Stimulated activated CD4-positive, alpha-beta T cell treated with anti-CD3 and anti-CD28 coated beads, Interleukin-2, amount 100 ng/mL, for 4 hours (primary cell): ENCODE results near the gene VPS54.
"Not testable (repeated sequence)": the region's sequence is repeated elsewhere in the genome, so short reads cannot be mapped to it uniquely, and the experiment has no call there.

ENCODE experiments used
- DNase-seq: peaks from one replicate; pipeline ENCODE4 v3.0.0-alpha.2; 2020; ENCODE audit warnings: low read depth

VPS54 gene

GRCh38 chr2:63992061-63992685 lies 27.1 kb downstream of the VPS54 start:
- no peak for DNase-seq

- not testable (repeated sequence) for DNase-seq
Measured at GRCh38 chr2:63991173-63991999, 27.8 kb downstream of the VPS54 start.

- no peak for DNase-seq
Measured at GRCh38 chr2:63990072-63990471, 29.2 kb downstream of the VPS54 start.

GRCh38 chr2:63988842-63989436 lies 30.3 kb downstream of the VPS54 start:
- not testable (repeated sequence) for DNase-seq

- DNase-seq: no peak
Measured at GRCh38 chr2:63984606-63985359, 34.4 kb downstream of the VPS54 start.

GRCh38 chr2:63983986-63984605 lies 35.1 kb downstream of the VPS54 start:
- no peak for DNase-seq

GRCh38 chr2:63982335-63982734 lies 36.9 kb downstream of the VPS54 start:
- DNase-seq: no peak

GRCh38 chr2:63981702-63982103 lies 37.5 kb downstream of the VPS54 start:
- no peak for DNase-seq

GRCh38 chr2:63980794-63981193 lies 38.4 kb downstream of the VPS54 start:
- DNase-seq: no peak

GRCh38 chr2:63977904-63978303 lies 41.3 kb downstream of the VPS54 start:
- peak; percentile 1 for DNase-seq

GRCh38 chr2:63976125-63976510 lies 43.1 kb downstream of the VPS54 start:
- no peak for DNase-seq

GRCh38 chr2:63975437-63976124 lies 43.6 kb downstream of the VPS54 start:
- no peak for DNase-seq

GRCh38 chr2:63975036-63975435 lies 44.2 kb downstream of the VPS54 start:
- DNase-seq: not testable (repeated sequence)

GRCh38 chr2:63962186-63962585 lies 57.0 kb downstream of the VPS54 start:
- no peak for DNase-seq

GRCh38 chr2:63950414-63950813 lies 68.8 kb downstream of the VPS54 start:
- DNase-seq: no peak

- no peak for DNase-seq
Measured at GRCh38 chr2:63942788-63943187, 76.4 kb downstream of the VPS54 start.

GRCh38 chr2:63932104-63932503 lies 87.1 kb downstream of the VPS54 start:
- DNase-seq: not testable (repeated sequence)

- no peak for DNase-seq
Measured at GRCh38 chr2:63926815-63927214, 92.4 kb downstream of the VPS54 start.

GRCh38 chr2:63914311-63914710 lies 104.9 kb downstream of the VPS54 start:
- DNase-seq: no peak

GRCh38 chr2:63903003-63903402 lies 116.2 kb downstream of the VPS54 start:
- DNase-seq: no peak

- no peak for DNase-seq
Measured at GRCh38 chr2:63902149-63902548, 117.1 kb downstream of the VPS54 start.
